ENCODE measurements around the gene FYB2. TPM values are rescaled to one million over a fixed set of nuclear protein-coding genes. Genes with fewer than 3 reads are reported as not detected.

Gene FYB2
- polyA plus RNA-seq, 1 donor (not counting 4 experiments of a cell fraction or from before 2014, with no cell fraction given), result not detected

GRCh38 chr1:56670350-56670749 is 148.9 kb downstream of the FYB2 start:
- no peak overlapping the region for H3K27ac ChIP-seq (ENCODE audit: control insufficient read depth, insufficient read depth, low read length)
- dilution Hi-C loops (cut with MboI; ENCODE audit: extremely low pct_ligation_motif_present, low sequenced_read_pairs), result no loop called here
- no peak for FAIRE-seq
- H2AFZ ChIP-seq (ENCODE audit: control insufficient read depth, low read length), result no peak overlapping the region
- TF ChIP-seq, protein P1, sequence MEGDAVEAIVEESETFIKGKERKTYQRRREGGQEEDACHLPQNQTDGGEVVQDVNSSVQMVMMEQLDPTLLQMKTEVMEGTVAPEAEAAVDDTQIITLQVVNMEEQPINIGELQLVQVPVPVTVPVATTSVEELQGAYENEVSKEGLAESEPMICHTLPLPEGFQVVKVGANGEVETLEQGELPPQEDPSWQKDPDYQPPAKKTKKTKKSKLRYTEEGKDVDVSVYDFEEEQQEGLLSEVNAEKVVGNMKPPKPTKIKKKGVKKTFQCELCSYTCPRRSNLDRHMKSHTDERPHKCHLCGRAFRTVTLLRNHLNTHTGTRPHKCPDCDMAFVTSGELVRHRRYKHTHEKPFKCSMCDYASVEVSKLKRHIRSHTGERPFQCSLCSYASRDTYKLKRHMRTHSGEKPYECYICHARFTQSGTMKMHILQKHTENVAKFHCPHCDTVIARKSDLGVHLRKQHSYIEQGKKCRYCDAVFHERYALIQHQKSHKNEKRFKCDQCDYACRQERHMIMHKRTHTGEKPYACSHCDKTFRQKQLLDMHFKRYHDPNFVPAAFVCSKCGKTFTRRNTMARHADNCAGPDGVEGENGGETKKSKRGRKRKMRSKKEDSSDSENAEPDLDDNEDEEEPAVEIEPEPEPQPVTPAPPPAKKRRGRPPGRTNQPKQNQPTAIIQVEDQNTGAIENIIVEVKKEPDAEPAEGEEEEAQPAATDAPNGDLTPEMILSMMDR (optimal IDR thresholded peaks at IDR 0.05 in 1 of 3, IDR thresholded peaks at IDR 0.05 in 1 of 3, conservative IDR thresholded peaks at IDR 0.05 in 1 of 3; ENCODE audit: extremely low read depth in 1 of 3, insufficient read depth in 2 of 3, low read length in 3 of 3), result no peak
- TF ChIP-seq EZH2 (IDR thresholded peaks at IDR 0.05; ENCODE audit: low read length), result no peak
- no peaks in the 10 kb centered on the region for H3K4me1 ChIP-seq (ENCODE audit: control insufficient read depth, extremely low read depth, insufficient read depth, low read length)
- H3K36me3 ChIP-seq (ENCODE audit: control insufficient read depth in 2 of 2, extremely low read depth in 1 of 2, insufficient read depth in 2 of 2, low read length in 2 of 2), result no peaks in the 10 kb centered on the region
- H3K4me3 ChIP-seq (ENCODE audit: control insufficient read depth in 2 of 3, extremely low read depth in 1 of 3, insufficient read depth in 2 of 3, low read depth in 1 of 3, low read length in 3 of 3), result no peak overlapping the region
- H3K9me1 ChIP-seq (ENCODE audit: control insufficient read depth, extremely low read depth, insufficient read depth, low read length), result no peaks in the 10 kb centered on the region
- H3K9me3 ChIP-seq (ENCODE audit: control insufficient read depth, low read depth, low read length), result no peaks in the 10 kb centered on the region
- DNase-seq (ENCODE audit: low read depth, low spot score), result no peak
- no peak overlapping the region for H3K4me2 ChIP-seq (ENCODE audit: control insufficient read depth, extremely low read depth, insufficient read depth, low read depth, low read length)
- no peak overlapping the region for H3K9ac ChIP-seq (ENCODE audit: control insufficient read depth, extremely low read depth, insufficient read depth, low read length)
- H3K79me2 ChIP-seq (ENCODE audit: control insufficient read depth, insufficient read depth, low read length), result no peaks in the 10 kb centered on the region
- no peaks in the 10 kb centered on the region for H3K27me3 ChIP-seq (ENCODE audit: control insufficient read depth, extremely low read depth, insufficient read depth, low read length)
- no peaks in the 10 kb centered on the region for H4K20me1 ChIP-seq (ENCODE audit: control insufficient read depth, extremely low read depth, insufficient read depth, low read length)

Other genes with a start within 250 kb of the FYB2 start
- gene PLPP3, start 239.8 kb downstream of the FYB2 start, polyA plus RNA-seq, result 4.0 to 5.3 TPM (median 4.3 TPM) in 3 replicates
- 0.08 to 0.21 TPM (median 0.21 TPM) in 3 replicates for gene PRKAA2, start 174.1 kb downstream of the FYB2 start, polyA plus RNA-seq
- not detected in 3 replicates for gene C8A, start 35.4 kb upstream of the FYB2 start, polyA plus RNA-seq
- gene C8B, start 146.6 kb upstream of the FYB2 start, polyA plus RNA-seq, result 0.04 to 0.09 TPM (median 0.05 TPM) in 3 replicates